Measurements from ENCODE around the gene KANSL1. TPM values are rescaled to one million over a fixed set of nuclear protein-coding genes. Genes with fewer than 3 reads are reported as not detected.

KANSL1 gene
- total and polyA plus RNA-seq, 2 donors from 2014 or later, result 13.7 to 97.3 TPM

DNA sequence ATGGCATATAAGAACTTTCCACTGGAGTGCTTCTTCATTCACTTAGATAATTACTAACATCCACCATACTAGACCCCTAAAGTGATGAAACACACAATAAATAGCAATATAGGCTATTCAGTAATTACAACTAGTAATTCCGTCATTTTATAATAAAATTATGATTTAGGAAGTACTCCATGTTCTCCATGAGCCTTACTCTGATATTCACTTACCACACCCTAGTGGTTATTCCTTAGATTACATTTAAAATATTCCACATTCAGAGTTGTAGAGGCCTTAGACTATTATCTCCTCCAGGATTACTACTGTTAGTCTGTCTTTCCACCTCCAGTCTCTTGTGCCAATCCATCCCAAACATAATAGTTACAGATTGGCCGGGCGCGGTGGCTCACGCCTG lies 131.8 kb downstream of the KANSL1 start:
- peaks cover 9 to 13% (median 11%) of the 10 kb centered on the region in 3 donors for H3K36me3 ChIP-seq (ENCODE audit: control insufficient read depth in 2 of 3, insufficient read depth in 3 of 3, low read length in 3 of 3)
- no peak for FAIRE-seq
- H3K9ac ChIP-seq (ENCODE audit: low read length in 3 of 3), result no peak overlapping the region
- TF ChIP-seq, protein P1, sequence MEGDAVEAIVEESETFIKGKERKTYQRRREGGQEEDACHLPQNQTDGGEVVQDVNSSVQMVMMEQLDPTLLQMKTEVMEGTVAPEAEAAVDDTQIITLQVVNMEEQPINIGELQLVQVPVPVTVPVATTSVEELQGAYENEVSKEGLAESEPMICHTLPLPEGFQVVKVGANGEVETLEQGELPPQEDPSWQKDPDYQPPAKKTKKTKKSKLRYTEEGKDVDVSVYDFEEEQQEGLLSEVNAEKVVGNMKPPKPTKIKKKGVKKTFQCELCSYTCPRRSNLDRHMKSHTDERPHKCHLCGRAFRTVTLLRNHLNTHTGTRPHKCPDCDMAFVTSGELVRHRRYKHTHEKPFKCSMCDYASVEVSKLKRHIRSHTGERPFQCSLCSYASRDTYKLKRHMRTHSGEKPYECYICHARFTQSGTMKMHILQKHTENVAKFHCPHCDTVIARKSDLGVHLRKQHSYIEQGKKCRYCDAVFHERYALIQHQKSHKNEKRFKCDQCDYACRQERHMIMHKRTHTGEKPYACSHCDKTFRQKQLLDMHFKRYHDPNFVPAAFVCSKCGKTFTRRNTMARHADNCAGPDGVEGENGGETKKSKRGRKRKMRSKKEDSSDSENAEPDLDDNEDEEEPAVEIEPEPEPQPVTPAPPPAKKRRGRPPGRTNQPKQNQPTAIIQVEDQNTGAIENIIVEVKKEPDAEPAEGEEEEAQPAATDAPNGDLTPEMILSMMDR (IDR thresholded peaks at IDR 0.05; ENCODE audit: borderline replicate concordance, extremely low read depth, insufficient read depth), result no peak
- no peaks in the 10 kb centered on the region for H3K27me3 ChIP-seq (ENCODE audit: control insufficient read depth, insufficient read depth, low read length)
- no peaks in the 10 kb centered on the region for H3K9me3 ChIP-seq (ENCODE audit: control insufficient read depth in 2 of 3, insufficient read depth in 1 of 3, low read length in 3 of 3)
- no peak for DNase-seq
- intact Hi-C loops (cut with DNase I), result no loop called here
- no peak overlapping the region for H3K27ac ChIP-seq (ENCODE audit: low read depth in 2 of 2, low read length in 2 of 2)
- no peak overlapping the region for H3K4me3 ChIP-seq (ENCODE audit: low read length in 3 of 3)
- peaks cover 0 to 11% (median 0%) of the 10 kb centered on the region in 3 donors for H3K4me1 ChIP-seq (ENCODE audit: control insufficient read depth in 2 of 3, insufficient read depth in 2 of 3, low read depth in 1 of 3, low read length in 3 of 3)

- FAIRE-seq (no peak), DNase-seq (no peak)
- no peaks in the 10 kb centered on the region for H3K9me3 ChIP-seq (ENCODE audit: control insufficient read depth in 2 of 3, insufficient read depth in 1 of 3, low read length in 3 of 3)
- no peaks in the 10 kb centered on the region for H3K27me3 ChIP-seq (ENCODE audit: control insufficient read depth, insufficient read depth, low read length)
- peaks cover 3 to 6% (median 4%) of the 10 kb centered on the region in 3 donors for H3K36me3 ChIP-seq (ENCODE audit: control insufficient read depth in 2 of 3, insufficient read depth in 3 of 3, low read length in 3 of 3)
- TF ChIP-seq, protein P1 (IDR thresholded peaks at IDR 0.05; ENCODE audit: borderline replicate concordance, extremely low read depth, insufficient read depth), result no peak
- H3K4me3 ChIP-seq (ENCODE audit: low read length in 3 of 3), result no peak overlapping the region
- H3K9ac ChIP-seq (ENCODE audit: low read length in 3 of 3), result no peak overlapping the region
- peaks cover 0 to 11% (median 0%) of the 10 kb centered on the region in 3 donors for H3K4me1 ChIP-seq (ENCODE audit: control insufficient read depth in 2 of 3, insufficient read depth in 2 of 3, low read depth in 1 of 3, low read length in 3 of 3)
- intact Hi-C loops (cut with DNase I), result no loop called here
- no peak overlapping the region for H3K27ac ChIP-seq (ENCODE audit: low read depth in 2 of 2, low read length in 2 of 2)
Observed at GRCh38 chr17:46060461-46060860, 132.8 kb downstream of the KANSL1 start.

DNA sequence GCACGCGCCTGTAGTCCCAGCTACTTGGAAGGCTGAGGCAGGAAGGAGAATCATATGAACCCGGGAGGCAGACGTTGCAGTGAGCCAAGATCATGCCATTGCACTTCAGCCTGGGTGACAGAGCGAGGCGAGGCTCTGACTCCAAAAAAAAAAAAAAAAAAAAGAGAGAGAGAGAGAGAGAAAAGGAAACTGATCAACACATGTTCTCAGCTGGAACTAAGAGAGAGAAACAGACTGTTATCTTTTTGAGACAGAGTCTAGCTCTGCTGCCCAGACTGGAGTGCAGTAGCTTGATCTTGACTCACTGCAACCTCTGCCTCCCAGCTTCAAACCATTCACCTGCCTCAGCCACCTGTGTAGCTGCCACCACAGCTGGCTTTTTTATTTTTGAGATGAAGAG lies 133.7 kb downstream of the KANSL1 start:
- Histone ChIP-seq H3K4me1 (ENCODE audit: control insufficient read depth in 2 of 3, insufficient read depth in 2 of 3, low read depth in 1 of 3, low read length in 3 of 3) (peaks cover 0 to 11% (median 0%) of the 10 kb centered on the region in 3 donors), H3K36me3 (ENCODE audit: control insufficient read depth in 2 of 3, insufficient read depth in 3 of 3, low read length in 3 of 3) (peaks cover 0 to 5% (median 2%) of the 10 kb centered on the region in 3 donors), H3K27ac (ENCODE audit: low read depth in 2 of 2, low read length in 2 of 2) (no peak overlapping the region), H3K9me3 (ENCODE audit: control insufficient read depth in 2 of 3, insufficient read depth in 1 of 3, low read length in 3 of 3) (no peaks in the 10 kb centered on the region), H3K27me3 (ENCODE audit: control insufficient read depth, insufficient read depth, low read length) (no peaks in the 10 kb centered on the region), H3K4me3 (ENCODE audit: low read length in 3 of 3) (no peak overlapping the region), H3K9ac (ENCODE audit: low read length in 3 of 3) (no peak overlapping the region)
- intact Hi-C loops (cut with DNase I), result no loop called here
- DNase-seq (no peak), FAIRE-seq (no peak)
- TF ChIP-seq, protein P1 (IDR thresholded peaks at IDR 0.05; ENCODE audit: borderline replicate concordance, extremely low read depth, insufficient read depth), result no peak

DNA sequence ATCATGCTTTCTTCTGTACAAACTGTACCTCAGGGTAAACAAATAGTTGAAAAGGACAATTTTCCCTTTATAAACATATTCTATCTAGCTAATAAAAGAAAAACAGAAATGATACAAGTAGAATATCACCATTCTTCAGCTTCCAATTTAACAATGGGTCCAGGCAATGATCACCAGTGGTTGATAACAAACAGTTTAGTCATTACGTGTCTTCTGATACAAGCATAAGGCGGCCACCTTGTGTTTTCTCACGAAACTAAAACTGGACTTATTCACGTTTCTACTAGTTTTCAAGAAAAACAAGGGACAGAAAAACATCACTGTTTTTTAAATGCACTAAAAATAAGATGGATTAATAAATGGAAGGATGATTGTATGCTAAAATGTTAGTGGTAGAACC lies 135.9 kb downstream of the KANSL1 start:
- no peaks in the 10 kb centered on the region for H3K27me3 ChIP-seq (ENCODE audit: control insufficient read depth, insufficient read depth, low read length)
- H3K4me3 ChIP-seq (ENCODE audit: low read length in 3 of 3), result no peak overlapping the region
- peaks cover 0 to 11% (median 0%) of the 10 kb centered on the region in 3 donors for H3K4me1 ChIP-seq (ENCODE audit: control insufficient read depth in 2 of 3, insufficient read depth in 2 of 3, low read depth in 1 of 3, low read length in 3 of 3)
- TF ChIP-seq, protein P1 (IDR thresholded peaks at IDR 0.05; ENCODE audit: borderline replicate concordance, extremely low read depth, insufficient read depth), result no peak
- no peak overlapping the region for H3K9ac ChIP-seq (ENCODE audit: low read length in 3 of 3)
- peaks cover 0 to 2% (median 0%) of the 10 kb centered on the region in 3 donors for H3K36me3 ChIP-seq (ENCODE audit: control insufficient read depth in 2 of 3, insufficient read depth in 3 of 3, low read length in 3 of 3)
- H3K27ac ChIP-seq (ENCODE audit: low read depth in 2 of 2, low read length in 2 of 2), result no peak overlapping the region
- no peaks in the 10 kb centered on the region for H3K9me3 ChIP-seq (ENCODE audit: control insufficient read depth in 2 of 3, insufficient read depth in 1 of 3, low read length in 3 of 3)
- FAIRE-seq, result no peak
- intact Hi-C loops (cut with DNase I), result no loop called here
- DNase-seq, result no peak

Measured in kidney (tissue), 14 donors.